ENCODE data around the gene DMRTC1.
"Not testable (repeated sequence)": the region's sequence is repeated elsewhere in the genome, so short reads cannot be mapped to it uniquely, and the experiment has no call there.

The DMRTC1 gene

DNA sequence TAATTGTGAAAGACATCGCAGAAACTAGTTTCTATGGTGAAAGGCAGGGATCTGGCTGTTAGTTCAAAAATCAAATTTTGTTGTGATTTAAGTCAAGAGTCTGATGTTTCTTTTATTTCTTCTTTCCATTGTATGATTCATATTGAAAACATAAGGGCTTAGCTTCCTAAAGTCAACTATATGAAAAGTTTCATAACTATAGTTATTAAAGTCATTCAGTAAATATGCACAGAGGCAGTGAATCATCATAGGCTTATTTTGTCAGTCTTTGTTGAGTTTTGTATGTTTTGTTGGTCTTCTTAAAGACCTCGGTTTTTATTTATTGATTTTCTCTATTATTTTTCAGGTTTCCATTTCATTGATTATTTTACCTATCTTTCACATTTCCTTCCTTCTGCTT is 60.7 kb downstream of the DMRTC1 start:
- in situ Hi-C loops (cut with HindIII; ENCODE audit: low pct_ligation_motif_present, low sequenced_read_pairs); H3K27me3 ChIP-seq (replicated peaks); H3K27ac ChIP-seq; H3K4me3 ChIP-seq (ENCODE audit: low read depth, low read length); H3K36me3 ChIP-seq (replicated peaks); DNase-seq: not testable (repeated sequence)

DNA sequence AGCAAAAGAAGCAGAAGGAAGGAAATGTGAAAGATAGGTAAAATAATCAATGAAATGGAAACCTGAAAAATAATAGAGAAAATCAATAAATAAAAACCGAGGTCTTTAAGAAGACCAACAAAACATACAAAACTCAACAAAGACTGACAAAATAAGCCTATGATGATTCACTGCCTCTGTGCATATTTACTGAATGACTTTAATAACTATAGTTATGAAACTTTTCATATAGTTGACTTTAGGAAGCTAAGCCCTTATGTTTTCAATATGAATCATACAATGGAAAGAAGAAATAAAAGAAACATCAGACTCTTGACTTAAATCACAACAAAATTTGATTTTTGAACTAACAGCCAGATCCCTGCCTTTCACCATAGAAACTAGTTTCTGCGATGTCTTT is 106.1 kb downstream of the DMRTC1 start:
- H3K36me3 ChIP-seq (replicated peaks); H3K4me3 ChIP-seq (ENCODE audit: low read depth, low read length); H3K27me3 ChIP-seq (replicated peaks); H3K27ac ChIP-seq; in situ Hi-C loops (cut with HindIII; ENCODE audit: low pct_ligation_motif_present, low sequenced_read_pairs); DNase-seq: not testable (repeated sequence)

DNA sequence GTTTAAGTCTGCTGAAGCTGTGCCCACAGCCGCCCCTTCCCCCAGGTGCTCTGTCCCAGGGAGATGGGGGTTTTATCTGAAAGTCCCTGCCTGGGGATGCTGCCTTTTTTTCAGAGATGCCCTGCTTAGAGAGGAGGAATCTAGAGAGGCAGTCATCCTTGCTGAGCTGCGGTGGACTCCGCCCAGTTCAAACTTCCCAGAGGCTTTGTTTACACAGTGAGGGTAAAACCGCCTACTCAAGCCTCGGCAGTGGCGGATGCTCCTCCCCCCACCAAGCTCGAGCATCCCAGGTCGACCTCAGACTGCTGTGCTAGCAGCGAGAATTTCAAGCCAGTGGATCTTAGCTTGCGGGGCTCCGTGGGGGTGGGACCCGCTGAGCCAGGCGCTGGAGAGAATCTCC is 112.9 kb downstream of the DMRTC1 start:
- DNase-seq; H3K36me3 ChIP-seq (replicated peaks); in situ Hi-C loops (cut with HindIII; ENCODE audit: low pct_ligation_motif_present, low sequenced_read_pairs); H3K27ac ChIP-seq; H3K27me3 ChIP-seq (replicated peaks); H3K4me3 ChIP-seq (ENCODE audit: low read depth, low read length): not testable (repeated sequence)

Measured in brain microvascular endothelial cell (primary cell).